ENCODE measurements around the gene FREY1. TPM values are rescaled to one million over a fixed set of nuclear protein-coding genes. Genes with fewer than 3 reads are reported as not detected.

FREY1 gene
- total RNA-seq, 1 donor from 2014 or later, result 0.40 TPM

DNA sequence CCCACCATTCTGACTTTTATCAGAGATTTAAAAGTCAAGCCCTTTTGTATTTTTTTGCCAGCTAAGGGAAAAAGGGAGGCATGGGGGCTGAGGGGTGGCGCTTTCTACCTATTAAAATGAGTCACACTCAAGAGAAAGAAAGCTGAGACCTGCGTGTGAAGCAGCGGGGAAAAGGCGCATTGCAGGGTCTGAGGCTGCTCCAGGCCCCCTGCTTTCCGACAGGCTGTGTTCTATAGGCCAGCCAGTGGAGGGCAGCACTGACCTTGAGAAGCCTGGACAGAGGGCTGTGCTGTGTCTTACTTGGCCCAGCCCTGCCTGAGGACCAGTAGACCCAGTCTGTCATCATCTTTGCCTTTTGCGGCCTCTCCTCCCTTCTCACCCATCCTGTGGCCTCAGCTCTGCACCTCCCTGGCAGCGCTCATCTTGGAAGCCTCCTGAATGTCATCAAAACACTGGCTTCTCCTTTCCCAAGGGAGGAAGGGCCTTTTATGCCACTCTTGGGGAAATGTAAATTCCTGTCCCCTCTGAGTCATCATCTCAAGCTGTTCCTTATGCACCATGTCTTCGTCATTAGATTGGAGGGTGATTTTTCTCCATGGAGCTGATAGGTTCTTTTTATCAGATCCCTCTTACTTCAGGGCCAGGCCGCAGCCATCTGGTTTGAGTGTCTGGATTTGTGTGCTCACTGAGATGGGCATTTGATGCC is 34.3 kb downstream of the FREY1 start:
- no peak for DNase-seq (ENCODE audit: low read depth, low spot score)

DNA sequence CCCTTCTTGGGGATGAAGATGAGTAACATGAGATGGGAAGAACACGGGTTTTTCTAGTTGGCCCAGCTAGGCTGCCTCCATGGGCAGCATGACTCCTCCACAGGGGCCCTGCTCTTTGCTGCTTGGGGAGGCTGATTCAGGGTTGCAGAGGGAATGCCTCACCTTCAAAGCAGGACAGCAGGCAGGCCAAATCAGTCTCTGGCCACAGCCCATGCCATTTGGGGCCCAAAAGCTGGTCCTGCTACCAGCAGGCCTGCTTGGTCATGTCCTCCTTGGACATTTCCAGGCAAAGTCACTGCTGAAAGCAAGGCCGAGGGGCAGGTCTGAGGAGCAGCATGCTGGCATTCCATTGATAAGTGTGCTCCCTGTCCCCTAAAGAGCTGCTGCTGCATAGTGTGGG is 35.4 kb downstream of the FREY1 start:
- no peak for DNase-seq (ENCODE audit: low read depth, low spot score)

DNA sequence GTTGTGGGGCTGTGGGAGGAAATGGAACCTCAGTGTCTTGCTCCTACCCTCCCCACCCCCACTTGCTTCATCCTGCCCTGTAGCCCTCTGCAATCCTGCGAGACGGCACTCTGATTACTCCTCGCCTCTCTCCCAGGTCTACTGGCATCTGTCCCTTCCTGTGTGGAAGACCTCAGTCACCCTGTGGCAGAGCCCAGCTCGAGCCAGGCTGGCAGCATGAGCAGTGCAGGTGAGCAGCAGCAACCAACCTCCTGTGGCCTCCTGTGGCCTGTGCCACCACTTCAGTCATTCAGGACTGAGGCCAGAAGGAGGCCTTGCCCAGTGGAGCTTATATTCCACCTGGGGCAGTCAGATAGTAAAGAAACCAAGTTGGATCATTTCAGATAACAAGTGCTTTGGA is 36.4 kb downstream of the FREY1 start:
- no peak for DNase-seq (ENCODE audit: low read depth, low spot score)

DNA sequence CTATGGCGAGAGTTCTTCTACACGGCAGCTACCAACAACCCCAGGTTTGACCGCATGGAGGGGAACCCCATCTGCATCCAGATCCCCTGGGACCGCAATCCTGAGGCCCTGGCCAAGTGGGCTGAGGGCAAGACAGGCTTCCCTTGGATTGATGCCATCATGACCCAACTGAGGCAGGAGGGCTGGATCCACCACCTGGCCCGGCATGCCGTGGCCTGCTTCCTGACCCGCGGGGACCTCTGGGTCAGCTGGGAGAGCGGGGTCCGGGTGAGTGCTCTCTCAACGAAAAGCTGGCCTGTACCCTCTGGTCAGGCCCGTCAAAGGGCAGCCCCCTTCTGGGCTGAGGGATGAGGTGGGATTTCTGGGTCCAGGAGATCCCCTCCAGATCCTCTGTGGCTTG is 37.5 kb downstream of the FREY1 start:
- DNase-seq (ENCODE audit: low read depth, low spot score), result no peak

DNA sequence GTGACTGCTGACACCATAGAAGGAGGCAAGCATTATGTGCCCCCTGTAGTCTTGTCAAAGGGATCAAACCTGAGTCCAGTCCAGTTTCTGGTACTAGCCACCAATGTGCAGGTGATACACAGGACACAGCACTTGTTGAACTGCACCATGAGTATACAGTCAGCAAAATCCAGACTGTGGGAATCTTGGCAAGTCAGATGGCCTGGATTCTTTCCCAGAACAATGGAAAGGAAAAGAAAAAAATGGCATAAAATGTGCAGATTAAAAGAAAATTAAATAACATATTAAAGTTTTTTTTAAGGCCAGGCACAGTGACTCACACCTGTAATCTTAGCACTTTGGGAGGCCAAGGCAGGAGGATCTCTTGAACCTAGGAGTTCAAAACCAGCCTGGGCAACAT is 43.0 kb downstream of the FREY1 start:
- no peak for DNase-seq (ENCODE audit: low read depth, low spot score)

DNA sequence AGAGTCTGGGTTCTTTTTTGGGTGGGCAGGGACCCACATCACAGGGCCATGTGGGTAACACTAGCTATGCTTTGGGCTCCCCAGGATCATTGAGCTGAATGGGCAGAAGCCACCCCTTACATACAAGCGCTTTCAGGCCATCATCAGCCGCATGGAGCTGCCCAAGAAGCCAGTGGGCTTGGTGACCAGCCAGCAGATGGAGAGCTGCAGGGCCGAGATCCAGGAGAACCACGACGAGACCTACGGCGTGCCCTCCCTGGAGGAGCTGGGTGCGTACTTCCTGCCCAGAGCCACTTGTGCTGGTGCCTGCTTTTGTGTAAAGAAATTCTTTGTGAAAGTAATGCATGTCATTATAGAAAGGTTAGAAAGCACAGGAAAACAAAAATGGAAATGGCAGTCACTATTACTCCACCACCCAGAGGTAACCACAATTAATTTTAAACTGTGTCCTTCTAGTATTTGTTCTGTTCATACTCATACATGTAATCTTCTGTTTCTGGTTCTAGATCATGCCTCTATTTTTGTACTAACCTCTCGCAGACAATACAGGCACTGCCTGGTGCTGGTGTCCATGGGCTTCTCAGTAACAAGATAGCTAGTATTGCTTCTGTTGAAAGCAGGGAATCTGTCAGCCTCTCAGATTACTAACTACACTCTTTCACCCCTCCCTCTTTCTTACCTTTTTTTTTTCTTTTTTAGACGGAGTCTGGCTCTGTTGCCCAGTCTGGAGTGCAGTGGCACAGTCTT is 46.1 kb downstream of the FREY1 start:
- no peak for DNase-seq (ENCODE audit: low read depth, low spot score)

DNA sequence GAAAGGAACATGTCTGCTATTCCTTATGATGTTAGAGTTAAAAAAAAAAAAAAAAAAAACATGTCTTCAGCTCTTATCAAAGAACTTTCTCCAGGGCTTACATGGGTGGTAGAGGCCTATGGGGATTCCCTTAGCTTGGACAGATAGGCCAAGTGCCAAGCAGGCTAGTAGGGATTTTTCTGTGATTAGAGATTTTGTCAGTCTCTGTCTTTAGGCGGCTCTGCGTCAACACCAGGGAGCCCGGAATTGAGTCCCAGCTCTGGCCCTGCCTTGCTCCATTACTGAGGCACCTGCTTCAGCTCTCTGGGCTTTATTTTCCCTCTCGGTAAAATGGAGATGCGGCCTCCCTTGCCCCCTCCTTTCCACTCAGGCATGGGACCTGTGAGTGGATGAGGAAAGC is 46.7 kb downstream of the FREY1 start:
- no peak for DNase-seq (ENCODE audit: low read depth, low spot score)

DNA sequence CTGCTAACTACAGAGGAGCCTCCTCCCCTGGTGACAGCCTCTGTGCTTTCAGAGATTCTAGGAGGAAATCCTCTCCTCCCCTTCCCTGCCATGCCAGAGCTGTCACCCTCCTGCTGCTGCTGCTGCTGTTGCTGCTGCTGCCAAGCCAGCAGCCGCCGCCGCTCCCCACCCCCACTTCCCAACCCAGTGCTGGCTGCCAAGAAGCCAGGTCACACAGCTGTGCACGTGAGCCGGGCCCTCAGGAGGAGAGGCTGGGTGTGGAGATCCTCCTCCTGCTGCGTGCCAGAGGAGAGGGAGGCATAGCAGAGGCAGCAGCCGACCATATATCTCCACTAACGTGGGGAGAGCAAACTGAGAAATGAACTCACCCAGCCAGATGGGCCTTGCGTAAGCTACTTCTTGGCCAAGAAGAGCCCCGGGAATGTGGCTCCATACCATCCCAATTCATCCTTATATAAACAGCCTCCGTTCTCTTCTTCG is 47.4 kb downstream of the FREY1 start:
- peak; percentile 51 for DNase-seq (ENCODE audit: low read depth, low spot score)

DNA sequence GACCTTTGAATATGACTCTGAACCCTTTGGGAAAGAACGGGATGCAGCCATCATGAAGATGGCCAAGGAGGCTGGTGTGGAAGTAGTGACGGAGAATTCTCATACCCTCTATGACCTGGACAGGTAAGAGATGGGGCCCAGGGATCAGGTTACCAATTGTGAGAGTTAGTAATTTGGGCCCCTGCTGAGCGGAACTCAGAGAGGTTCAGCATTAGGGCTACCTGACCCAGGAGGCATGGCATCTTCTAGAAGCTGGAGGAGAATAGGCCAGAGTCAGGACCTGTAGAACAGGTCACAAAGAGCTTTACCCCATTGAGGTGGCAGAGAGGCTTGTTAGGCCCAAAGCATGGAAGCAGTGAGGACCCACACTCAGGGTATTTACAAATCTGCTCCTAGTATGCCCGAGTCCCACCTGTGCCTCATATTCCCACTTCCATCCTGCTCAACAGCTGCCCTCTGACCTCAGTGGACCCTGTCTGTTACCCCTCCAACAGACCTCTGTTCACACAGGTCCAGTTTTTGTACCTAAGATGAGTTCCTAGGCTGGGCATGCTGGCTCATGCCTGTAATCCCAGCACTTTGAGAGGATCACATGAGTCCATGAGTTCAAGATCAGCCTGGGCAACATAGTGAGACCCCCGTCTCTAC is 48.2 kb downstream of the FREY1 start:
- no peak for DNase-seq (ENCODE audit: low read depth, low spot score)

DNA sequence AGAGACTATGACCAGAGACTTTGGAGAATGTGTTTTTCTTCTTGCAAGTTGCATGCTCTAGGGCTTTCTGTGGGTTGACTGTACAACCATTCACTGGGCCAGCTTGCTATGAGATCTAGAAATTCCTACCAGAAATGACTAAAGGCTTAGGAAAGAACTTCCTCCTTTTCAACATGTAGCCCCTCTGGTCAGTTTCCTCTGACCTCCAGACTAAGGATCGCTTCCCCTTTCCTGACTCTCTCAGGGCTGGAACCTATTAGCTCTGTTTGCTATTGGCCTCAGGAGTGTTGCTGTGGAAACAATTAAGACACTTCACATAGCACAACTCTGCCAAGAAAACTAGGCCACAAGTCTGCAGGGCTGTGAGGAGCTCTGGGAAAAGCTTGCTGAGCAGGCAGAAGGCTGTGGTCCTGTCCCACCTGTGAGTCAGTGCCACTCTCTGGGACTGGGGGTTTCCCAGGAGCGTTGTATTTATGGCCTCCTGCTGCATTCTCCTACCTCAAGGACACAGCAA is 49.1 kb downstream of the FREY1 start:
- DNase-seq (ENCODE audit: low read depth, low spot score), result peak; percentile 83

Other genes starting within 250 kb of the FREY1 start
- gene CHST1, start 241.6 kb downstream of the FREY1 start, total RNA-seq, result 2.1 and 26.0 TPM in 2 replicates
- gene SLC35C1, start 102.1 kb downstream of the FREY1 start, total RNA-seq, result 5.9 and 6.7 TPM in 2 replicates
- 6.8 and 9.2 TPM in 2 replicates for gene CRY2, start 59.8 kb downstream of the FREY1 start, total RNA-seq
- 5.1 and 5.5 TPM in 2 replicates for gene MAPK8IP1, start 21.6 kb downstream of the FREY1 start, total RNA-seq
- 24.3 and 30.5 TPM in 2 replicates for gene PEX16, start 10.6 kb upstream of the FREY1 start, total RNA-seq
- gene LARGE2, start 15.4 kb upstream of the FREY1 start, total RNA-seq, result not detected in 2 replicates
- 5.4 TPM in 2 replicates for gene PHF21A, start 214.2 kb upstream of the FREY1 start, total RNA-seq

Measured in pulmonary artery endothelial cell (primary cell).